K562 (cell line): ENCODE data around the gene ZDHHC6. TPM values are rescaled to one million over a fixed set of nuclear protein-coding genes. Genes with fewer than 3 reads are reported as not detected.
A peak's percentile ranks its signal among the peaks of the same experiment; 100 is the strongest.

Experiments used
- AFF1 ChIP-seq, 2 experiments: fragments of 450-650 bp; IDR thresholded peaks; 2 replicates each; pipeline ENCODE4 v1.6.1; 2018; ENCODE audit warnings: mild to moderate bottlenecking in 2 of 2, low read depth in 1 of 2; ENCODE audit not compliant: partially characterized antibody in 2 of 2
- DACH1 ChIP-seq: fragments of 450-650 bp; IDR thresholded peaks from 2 replicates; pipeline ENCODE4 v1.6.1; 2018; ENCODE audit not compliant: partially characterized antibody
- FOXA3 ChIP-seq, 2 experiments: fragments of 450-650 bp in 1 of 2; sonication (generic) in 1 of 2; formaldehyde crosslinking; IDR thresholded peaks in 1 of 2; conservative IDR thresholded peaks in 1 of 2; 2 replicates each; pipeline versions ENCODE4 v1.4.0 to v1.8.0; 2020 to 2022; ENCODE audit warnings: mild to moderate bottlenecking in 2 of 2, missing genetic modification reagents in 1 of 2
- GMEB1 ChIP-seq: fragments of 250-450 bp; sonication (Bioruptor Pico); IDR thresholded peaks from 2 replicates; pipeline ENCODE4 v1.4.0; 2020; ENCODE audit warnings: mild to moderate bottlenecking
- MAFF ChIP-seq: IDR thresholded peaks from 2 replicates; pipeline ENCODE4 v1.6.1; 2012; ENCODE audit warnings: low read length, improper control_type of control experiment
- PHF21A ChIP-seq: fragments of 450-650 bp; IDR thresholded peaks from 2 replicates; pipeline ENCODE4 v1.6.1; 2017; ENCODE audit warnings: low read depth, borderline replicate concordance
- PHF8 ChIP-seq: fragments of 200-600 bp; sonication (generic); IDR thresholded peaks from 2 replicates; pipeline ENCODE4 v1.6.1; 2012; ENCODE audit warnings: mixed run types, mild to moderate bottlenecking, inconsistent platforms, low read length, moderate library complexity, borderline replicate concordance
- RREB1 ChIP-seq: fragments of 250-450 bp; sonication (Bioruptor Pico); IDR thresholded peaks from 2 replicates; pipeline ENCODE4 v1.4.0; 2020
- SFPQ ChIP-seq: fragments of 200-400 bp; formaldehyde crosslinking; IDR thresholded peaks from 2 replicates; pipeline ENCODE4 v1.6.1; 2017; ENCODE audit warnings: mild to moderate bottlenecking, low read depth, low read length, moderate library complexity
- U2AF1 ChIP-seq: fragments of 200-400 bp; formaldehyde crosslinking; optimal IDR thresholded peaks from 2 replicates; pipeline ENCODE3; 2017; ENCODE audit warnings: mild to moderate bottlenecking, low read depth, low read length, moderate library complexity
- ZNF717 ChIP-seq: fragments of 250-450 bp; sonication (Bioruptor Pico); IDR thresholded peaks from 2 replicates; pipeline ENCODE4 v1.5.0; 2021
- polyA plus RNA-seq, 8 experiments: library from polyadenylated mRNA; depleted of rRNA in 4 of 8; stranded (reverse) in 5 of 8; unstranded in 3 of 8; fragments of >200 nt; fragmentation: Nextera tagmentation in 2 of 8; fragmentation: Illumina TruSeq in 1 of 8; extraction: Ambion mirVana in 2 of 8; extraction: Trizol in 1 of 8; gene quantifications; 2 replicates each; pipeline versions ENCODE4 v1.2.1 to v1.2.3, GENCODE V29; 2011 to 2014; ENCODE audit warnings: inconsistent platforms in 1 of 8, missing spikeins in 1 of 8
- total RNA-seq, 7 experiments: library from RNA; depleted of rRNA in 6 of 7; stranded (reverse); fragments of >200 nt in 6 of 7; fragmentation: Illumina TruSeq in 2 of 7; extraction: Trizol in 2 of 7; gene quantifications; 2 replicates each; pipeline versions ENCODE4 v1.2.1 to v1.2.3, GENCODE V29; 2011 to 2021; ENCODE audit warnings: low replicate concordance in 1 of 7

The ZDHHC6 gene
- total and polyA plus RNA-seq, 9 of the 15 experiments (the other 6 are each of a cell fraction or from before 2014, with no cell fraction given), result 13.6 to 30.5 (median 21.5) TPM

- no peak for TF ChIP-seq AFF1 (IDR thresholded peaks at IDR 0.05; ENCODE audit: low read depth in 1 of 2, partially characterized antibody in 2 of 2)
- TF ChIP-seq MAFF, result no peak
- no peak for TF ChIP-seq SFPQ
- TF ChIP-seq RREB1, result no peak
- no peak for TF ChIP-seq FOXA3 (CRISPR knock-in tag; conservative IDR thresholded peaks at IDR 0.05 in 1 of 2, IDR thresholded peaks at IDR 0.05 in 1 of 2)
- no peak for TF ChIP-seq PHF8
- TF ChIP-seq PHF21A, result no peak
- no peak for TF ChIP-seq U2AF1
- TF ChIP-seq DACH1, result peak; percentile 60
- no peak for TF ChIP-seq ZNF717 (CRISPR knock-in tag)
- TF ChIP-seq GMEB1 (CRISPR knock-in tag), result no peak
These were observed 63.4 kb downstream of the ZDHHC6 start (continued) for GRCh38 chr10:112383325-112383724.
